Osteoblast (primary cell): ENCODE data around the gene AMBP. TPM values are rescaled to one million over a fixed set of nuclear protein-coding genes. Genes with fewer than 3 reads are reported as not detected.

Source experiments
- DNase-seq: peaks from one replicate; pipeline ENCODE4 v3.0.0; 2011; ENCODE audit warnings: low spot score, mixed read lengths; ENCODE audit not compliant: insufficient read length; ENCODE audit errors: missing footprints
- H2AFZ ChIP-seq: 2 replicates; pipeline ENCODE4 v1.6.0; 2011; ENCODE audit warnings: mild to moderate bottlenecking, low read length
- H3K27ac ChIP-seq: 2 replicates; pipeline ENCODE4 v1.5.1; 2011; ENCODE audit warnings: mild to moderate bottlenecking, low read depth, low read length, moderate library complexity
- H3K27me3 ChIP-seq: 2 replicates; pipeline ENCODE4 v1.6.0; 2012; ENCODE audit warnings: mild to moderate bottlenecking, control low read depth, inconsistent platforms, low read length, moderate library complexity; ENCODE audit not compliant: insufficient read depth
- H3K36me3 ChIP-seq: 2 replicates; pipeline ENCODE4 v1.5.1; 2011; ENCODE audit warnings: mild to moderate bottlenecking, low read length, control low read depth, moderate library complexity; ENCODE audit not compliant: insufficient read depth
- H3K4me1 ChIP-seq: 2 replicates; pipeline ENCODE4 v1.5.1; 2011; ENCODE audit warnings: mild to moderate bottlenecking, low read length, control low read depth, moderate library complexity; ENCODE audit not compliant: insufficient read depth
- H3K4me2 ChIP-seq: 2 replicates; pipeline ENCODE4 v1.6.0; 2011; ENCODE audit warnings: mild to moderate bottlenecking, low read length; ENCODE audit not compliant: insufficient read depth
- H3K4me3 ChIP-seq: fragments of 200-600 bp; sonication (generic); 3 replicates; pipeline ENCODE4 v1.5.1; 2012; ENCODE audit warnings: mild to moderate bottlenecking, low read length, inconsistent platforms; ENCODE audit not compliant: insufficient read depth
- H3K79me2 ChIP-seq: 2 replicates; pipeline ENCODE4 v1.6.0; 2012; ENCODE audit warnings: mild to moderate bottlenecking, low read length, control low read depth, inconsistent platforms; ENCODE audit not compliant: insufficient read depth
- H3K9me3 ChIP-seq: 2 replicates; pipeline ENCODE4 v1.5.1; 2011; ENCODE audit warnings: low read depth, low read length, control low read depth
- H4K20me1 ChIP-seq: 2 replicates; pipeline ENCODE4 v1.6.0; 2012; ENCODE audit warnings: mild to moderate bottlenecking, low read length, control low read depth; ENCODE audit not compliant: insufficient read depth
- total RNA-seq: library from RNA; depleted of rRNA; stranded (reverse); fragments of >200 nt; gene quantifications from 2 replicates; pipeline ENCODE4 v1.2.3, GENCODE V29; 2012
- TF ChIP-seq, protein P1 (sequence below): IDR thresholded peaks from 2 replicates; pipeline ENCODE4 v1.5.1; 2011; ENCODE audit warnings: mild to moderate bottlenecking, low read depth, low read length, moderate library complexity; ENCODE audit errors: extremely low read depth

The AMBP gene
- total RNA-seq, 1 donor = not detected

DNA sequence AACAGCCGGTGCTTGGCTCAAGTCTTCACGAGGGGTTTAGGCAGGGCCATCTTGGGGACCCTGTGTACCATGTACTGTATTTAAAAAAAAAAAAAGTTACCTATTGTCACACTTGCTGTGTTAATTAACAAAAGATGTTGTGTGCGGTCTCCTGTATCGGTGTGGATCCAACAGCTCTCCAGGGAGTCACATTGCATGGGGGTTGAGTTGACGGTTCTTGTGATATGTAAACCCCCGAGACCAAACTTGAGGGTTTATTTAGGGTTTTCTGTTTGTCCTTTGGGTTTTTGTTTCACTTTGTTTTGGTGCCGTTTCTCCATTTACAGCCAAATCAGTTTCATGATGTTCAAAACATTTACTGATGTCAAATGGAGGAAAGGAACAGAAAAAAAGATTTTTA, 22.2 kb downstream of the AMBP start:
- H3K79me2 ChIP-seq = no peaks in the 10 kb centered on the region
- peaks cover 6% of the 10 kb centered on the region for H3K4me1 ChIP-seq

DNA sequence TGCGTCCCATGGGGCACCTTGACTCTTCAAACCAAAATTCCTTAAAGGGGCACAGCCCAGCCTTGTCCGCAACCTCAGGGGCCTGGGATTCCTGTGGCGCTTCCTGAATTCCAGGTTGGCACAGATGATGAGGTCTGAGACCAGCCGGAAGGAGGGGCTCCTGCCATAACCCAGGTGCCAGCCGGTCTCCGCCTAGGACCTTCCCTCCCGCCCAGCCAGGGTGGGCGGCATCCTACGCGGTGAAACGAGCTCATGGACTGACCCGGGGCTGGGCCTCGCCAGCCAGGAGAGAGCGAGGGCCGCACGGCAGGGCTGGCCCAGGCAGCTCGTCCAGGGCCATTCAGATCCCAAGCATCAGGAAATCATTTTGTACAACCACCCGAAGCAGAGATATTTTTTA, 23.0 kb downstream of the AMBP start:
- DNase-seq = no peak
- H3K9me3 ChIP-seq = no peaks in the 10 kb centered on the region
- H3K4me3 ChIP-seq = no peak overlapping the region
- no peak overlapping the region for H3K27ac ChIP-seq
- no peak overlapping the region for H3K4me2 ChIP-seq
- no peak overlapping the region for H2AFZ ChIP-seq
- H3K4me1 ChIP-seq = peaks cover 6% of the 10 kb centered on the region
- peaks cover 13% of the 10 kb centered on the region for H3K36me3 ChIP-seq
- H3K79me2 ChIP-seq = no peaks in the 10 kb centered on the region
- TF ChIP-seq, protein P1, sequence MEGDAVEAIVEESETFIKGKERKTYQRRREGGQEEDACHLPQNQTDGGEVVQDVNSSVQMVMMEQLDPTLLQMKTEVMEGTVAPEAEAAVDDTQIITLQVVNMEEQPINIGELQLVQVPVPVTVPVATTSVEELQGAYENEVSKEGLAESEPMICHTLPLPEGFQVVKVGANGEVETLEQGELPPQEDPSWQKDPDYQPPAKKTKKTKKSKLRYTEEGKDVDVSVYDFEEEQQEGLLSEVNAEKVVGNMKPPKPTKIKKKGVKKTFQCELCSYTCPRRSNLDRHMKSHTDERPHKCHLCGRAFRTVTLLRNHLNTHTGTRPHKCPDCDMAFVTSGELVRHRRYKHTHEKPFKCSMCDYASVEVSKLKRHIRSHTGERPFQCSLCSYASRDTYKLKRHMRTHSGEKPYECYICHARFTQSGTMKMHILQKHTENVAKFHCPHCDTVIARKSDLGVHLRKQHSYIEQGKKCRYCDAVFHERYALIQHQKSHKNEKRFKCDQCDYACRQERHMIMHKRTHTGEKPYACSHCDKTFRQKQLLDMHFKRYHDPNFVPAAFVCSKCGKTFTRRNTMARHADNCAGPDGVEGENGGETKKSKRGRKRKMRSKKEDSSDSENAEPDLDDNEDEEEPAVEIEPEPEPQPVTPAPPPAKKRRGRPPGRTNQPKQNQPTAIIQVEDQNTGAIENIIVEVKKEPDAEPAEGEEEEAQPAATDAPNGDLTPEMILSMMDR = no peak
- no peaks in the 10 kb centered on the region for H3K27me3 ChIP-seq
- H4K20me1 ChIP-seq = no peaks in the 10 kb centered on the region

More for the DNA sequence above, 22.2 kb downstream of the AMBP start:
- TF ChIP-seq, protein P1 = no peak
- Histone ChIP-seq H3K36me3 (peaks cover 6% of the 10 kb centered on the region), H3K4me2 (no peak overlapping the region), H4K20me1 (no peaks in the 10 kb centered on the region), H3K27me3 (no peaks in the 10 kb centered on the region), H2AFZ (no peak overlapping the region), H3K4me3 (no peak overlapping the region), H3K27ac (no peak overlapping the region), H3K9me3 (no peaks in the 10 kb centered on the region)
- DNase-seq = peak; percentile 19

DNA sequence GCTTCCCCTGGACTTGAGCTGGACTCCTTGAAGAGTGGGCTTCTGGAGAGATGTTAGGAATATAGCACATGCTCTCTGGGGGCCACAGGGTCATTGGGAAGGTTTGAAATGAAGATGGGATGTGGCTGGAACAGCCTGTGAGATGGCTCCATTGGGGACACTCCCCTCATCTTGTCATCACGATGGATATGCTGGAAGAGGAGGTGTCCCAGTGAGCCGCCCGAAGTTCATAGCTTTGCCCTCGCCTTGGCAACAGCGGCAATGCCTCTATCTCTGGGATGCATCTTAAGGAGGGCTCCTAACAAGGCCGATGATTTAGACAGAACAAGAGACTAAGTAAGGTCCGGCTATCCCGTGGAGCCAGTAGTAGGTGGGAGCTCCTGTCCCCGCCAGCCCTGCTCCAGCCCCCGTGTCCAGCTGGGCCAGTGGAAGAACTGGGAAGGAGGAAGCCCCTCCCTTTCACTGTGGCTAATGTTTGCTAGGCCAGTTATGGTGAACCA, 23.9 kb downstream of the AMBP start:
- H3K9me3 ChIP-seq = no peaks in the 10 kb centered on the region
- H3K27ac ChIP-seq = no peak overlapping the region
- peak; percentile 11 for DNase-seq
- TF ChIP-seq, protein P1 = no peak
- H4K20me1 ChIP-seq = no peaks in the 10 kb centered on the region
- H3K27me3 ChIP-seq = no peaks in the 10 kb centered on the region
- H3K36me3 ChIP-seq = peaks cover 21% of the 10 kb centered on the region
- no peak overlapping the region for H2AFZ ChIP-seq
- peaks cover under 1% of the 10 kb centered on the region for H3K4me1 ChIP-seq
- no peaks in the 10 kb centered on the region for H3K79me2 ChIP-seq
- H3K4me2 ChIP-seq = no peak overlapping the region
- H3K4me3 ChIP-seq = no peak overlapping the region

DNA sequence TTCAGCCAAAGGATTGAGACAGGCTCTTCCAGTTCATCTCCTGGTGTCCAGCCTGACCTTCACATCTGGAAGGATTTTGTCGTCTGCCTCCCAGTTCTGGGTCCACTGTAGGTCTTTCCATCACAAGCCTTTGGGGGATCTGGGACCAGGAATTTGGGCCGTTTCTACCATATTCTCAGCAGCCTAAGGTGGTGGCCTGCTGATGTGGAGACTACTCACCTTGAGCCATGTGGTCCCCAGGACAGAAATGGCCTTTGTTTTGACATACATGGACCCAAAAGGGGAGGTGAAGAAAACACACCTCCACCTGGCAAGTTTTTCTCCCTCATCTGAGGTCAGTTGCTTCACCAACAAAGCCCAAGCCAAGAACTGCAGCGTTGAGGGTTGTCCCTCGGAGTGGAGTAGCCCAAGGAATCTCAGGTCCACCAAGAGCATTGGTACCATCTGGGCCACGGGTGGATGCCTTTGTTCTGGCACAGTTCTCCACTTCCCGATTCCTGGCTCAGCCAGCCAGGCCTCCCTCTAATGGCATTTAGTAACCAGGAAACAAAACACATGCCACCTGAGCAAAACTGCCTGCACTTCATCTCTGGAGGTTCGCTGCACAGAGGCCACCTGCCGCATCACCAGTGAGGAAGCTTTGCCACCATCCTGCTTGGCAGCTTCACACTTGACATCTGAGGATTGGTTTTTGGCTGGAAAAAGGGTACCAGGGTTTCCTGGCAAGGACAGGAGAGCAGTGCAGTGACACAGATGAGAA, 24.7 kb downstream of the AMBP start:
- Histone ChIP-seq H3K36me3 (peaks cover 29% of the 10 kb centered on the region), H3K79me2 (no peaks in the 10 kb centered on the region), H3K4me2 (no peak overlapping the region), H3K27me3 (no peaks in the 10 kb centered on the region), H3K4me1 (no peaks in the 10 kb centered on the region), H4K20me1 (no peaks in the 10 kb centered on the region), H3K27ac (no peak overlapping the region), H3K9me3 (no peaks in the 10 kb centered on the region), H3K4me3 (no peak overlapping the region), H2AFZ (no peak overlapping the region)
- TF ChIP-seq, protein P1 = no peak
- DNase-seq = peak; percentile 73
